Skeletal muscle tissue (tissue), 4 donors: ENCODE results near the gene ZNF681. TPM values are rescaled to one million over a fixed set of nuclear protein-coding genes. Genes with fewer than 3 reads are reported as not detected.
"Not testable (repeated sequence)": the region's sequence is repeated elsewhere in the genome, so short reads cannot be mapped to it uniquely, and the experiment has no call there.

ENCODE experiments used
- H3K27ac ChIP-seq: one replicate; pipeline ENCODE4 v1.7.0; 2013; ENCODE audit warnings: mild to moderate bottlenecking, low read depth, low read length, inconsistent platforms
- H3K27me3 ChIP-seq, 3 donors: one replicate each; pipeline ENCODE4 v1.7.0; 2013; ENCODE audit warnings: low read length in 3 of 3; ENCODE audit not compliant: control insufficient read depth in 3 of 3, insufficient read depth in 3 of 3
- H3K36me3 ChIP-seq, 3 donors: one replicate each; pipeline ENCODE4 v1.7.0; 2013; ENCODE audit warnings: low read length in 3 of 3; ENCODE audit not compliant: control insufficient read depth in 3 of 3, insufficient read depth in 3 of 3
- H3K4me1 ChIP-seq, 3 donors: one replicate each; pipeline ENCODE4 v1.7.0; 2013; ENCODE audit warnings: low read length in 3 of 3, mild to moderate bottlenecking in 3 of 3; ENCODE audit not compliant: control insufficient read depth in 3 of 3, insufficient read depth in 3 of 3
- H3K4me3 ChIP-seq, 3 donors: one replicate each; pipeline ENCODE4 v1.7.0; 2013; ENCODE audit warnings: low read length in 3 of 3
- H3K9ac ChIP-seq, 3 donors: one replicate each; pipeline ENCODE4 v1.7.0; 2013; ENCODE audit warnings: low read length in 3 of 3, mild to moderate bottlenecking in 3 of 3, moderate library complexity in 2 of 3, low read depth in 1 of 3
- H3K9me3 ChIP-seq, 3 donors: one replicate each; pipeline ENCODE4 v1.7.0; 2013; ENCODE audit warnings: low read length in 3 of 3; ENCODE audit not compliant: control insufficient read depth in 3 of 3
- total RNA-seq: library from RNA; depleted of rRNA; stranded (reverse); fragments of >200 nt; gene quantifications from one replicate; pipeline ENCODE4 v1.2.3, GENCODE V29; 2014
- donor health status: Osteomylitis.

The ZNF681 gene
- total RNA-seq, 1 donor from 2014 or later, result 1.6 TPM

- Histone ChIP-seq H3K9ac (no peak overlapping the region), H3K36me3 (no peaks in the 10 kb centered on the region), H3K4me3 (no peak overlapping the region), H3K4me1 (no peaks in the 10 kb centered on the region), H3K9me3 (no peaks in the 10 kb centered on the region), H3K27me3 (no peaks in the 10 kb centered on the region), H3K27ac (no peak overlapping the region)
These were observed 30.6 kb upstream of the ZNF681 start for GRCh38 chr19:23789246-23789645.

DNA sequence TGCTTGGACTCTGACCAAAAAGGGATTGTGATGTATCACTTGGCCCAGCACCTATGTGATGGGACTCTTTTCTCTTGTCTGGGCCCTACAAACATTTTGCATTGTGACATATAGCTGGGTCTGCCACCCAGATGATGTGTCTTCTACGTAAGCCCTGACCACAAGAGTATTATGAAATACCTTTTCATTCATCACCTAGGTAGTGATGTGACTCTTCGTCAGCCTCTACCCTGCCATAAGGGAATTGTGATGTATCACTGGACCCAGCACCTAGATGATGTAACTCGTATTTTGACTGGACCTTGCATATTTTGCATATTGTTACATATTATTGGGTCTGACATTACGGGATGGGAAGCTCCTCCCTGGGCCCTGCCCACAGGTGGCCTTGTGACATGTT lies 29.7 kb upstream of the ZNF681 start:
- Histone ChIP-seq H3K27me3 (no peaks in the 10 kb centered on the region), H3K27ac (no peak overlapping the region), H3K4me1 (no peaks in the 10 kb centered on the region), H3K4me3 (no peak overlapping the region), H3K9me3 (no peaks in the 10 kb centered on the region), H3K9ac (no peak overlapping the region), H3K36me3 (no peaks in the 10 kb centered on the region)

- Histone ChIP-seq H3K4me3 (no peak overlapping the region), H3K27me3 (no peaks in the 10 kb centered on the region), H3K4me1 (no peaks in the 10 kb centered on the region), H3K9ac (no peak overlapping the region), H3K9me3 (no peaks in the 10 kb centered on the region), H3K27ac (no peak overlapping the region), H3K36me3 (no peaks in the 10 kb centered on the region)
These were observed 28.4 kb upstream of the ZNF681 start for GRCh38 chr19:23787106-23787505.

DNA sequence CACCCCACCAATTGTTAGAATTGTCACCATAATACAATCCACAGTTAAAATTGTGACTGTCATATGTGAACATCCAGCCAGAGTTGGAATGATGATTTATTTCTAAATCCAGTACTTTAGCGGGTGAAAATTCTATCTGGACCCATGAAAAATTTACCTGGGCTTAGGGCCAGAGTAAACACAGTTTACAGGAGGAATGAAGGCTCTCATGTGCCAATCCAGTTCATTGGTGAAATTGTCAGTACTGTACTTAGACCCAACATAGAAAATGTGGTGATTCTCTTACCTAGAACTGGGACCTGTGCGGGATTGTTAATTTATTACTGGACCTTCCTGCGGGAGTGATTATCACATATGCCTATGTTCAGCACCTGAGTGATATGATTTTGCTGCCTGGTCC lies 27.3 kb upstream of the ZNF681 start:
- no peaks in the 10 kb centered on the region for H3K27me3 ChIP-seq
- no peaks in the 10 kb centered on the region for H3K36me3 ChIP-seq
- no peak overlapping the region for H3K9ac ChIP-seq
- H3K9me3 ChIP-seq, result no peaks in the 10 kb centered on the region
- no peak overlapping the region for H3K4me3 ChIP-seq
- no peaks in the 10 kb centered on the region for H3K4me1 ChIP-seq
- no peak overlapping the region for H3K27ac ChIP-seq

GRCh38 chr19:23784274-23784673 lies 25.6 kb upstream of the ZNF681 start:
- H3K4me1 ChIP-seq, result no peaks in the 10 kb centered on the region
- H3K36me3 ChIP-seq, result no peaks in the 10 kb centered on the region
- no peak overlapping the region for H3K27ac ChIP-seq
- H3K27me3 ChIP-seq, result no peaks in the 10 kb centered on the region
- H3K9me3 ChIP-seq, result peaks cover 0 to 2% (median 0%) of the 10 kb centered on the region in 3 donors
- H3K4me3 ChIP-seq, result no peak overlapping the region
- H3K9ac ChIP-seq, result no peak overlapping the region

- no peak overlapping the region for H3K4me3 ChIP-seq
- H3K9me3 ChIP-seq, result peaks cover 0 to 2% (median 0%) of the 10 kb centered on the region in 3 donors
- no peaks in the 10 kb centered on the region for H3K4me1 ChIP-seq
- no peak overlapping the region for H3K27ac ChIP-seq
- H3K27me3 ChIP-seq, result no peaks in the 10 kb centered on the region
- no peaks in the 10 kb centered on the region for H3K36me3 ChIP-seq
- no peak overlapping the region for H3K9ac ChIP-seq
These were observed 24.9 kb upstream of the ZNF681 start for GRCh38 chr19:23783636-23784035.

GRCh38 chr19:23779645-23780044 lies 21.0 kb upstream of the ZNF681 start:
- Histone ChIP-seq H3K36me3 (no peaks in the 10 kb centered on the region), H3K27me3 (no peaks in the 10 kb centered on the region)

DNA sequence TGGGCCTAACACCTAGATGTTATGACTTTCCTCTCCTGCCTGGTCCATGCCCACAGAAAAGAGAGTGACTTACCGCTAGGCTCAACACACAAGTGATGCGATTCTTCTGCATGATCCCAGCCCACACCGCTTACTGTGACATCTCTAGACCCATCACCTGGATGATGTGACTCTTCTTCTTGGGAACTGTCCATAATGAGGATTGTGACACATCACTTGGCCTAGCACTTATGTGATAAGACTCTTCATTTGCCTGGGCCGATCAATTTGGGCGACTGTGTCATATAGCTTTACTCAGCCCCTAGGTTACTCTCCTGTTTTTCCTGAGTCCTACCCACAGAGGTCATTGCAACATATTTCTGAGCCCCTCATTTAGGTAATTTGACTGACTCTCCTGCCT lies 19.9 kb upstream of the ZNF681 start:
- H3K36me3 ChIP-seq, result no peaks in the 10 kb centered on the region
- no peaks in the 10 kb centered on the region for H3K27me3 ChIP-seq
- no peaks in the 10 kb centered on the region for H3K4me1 ChIP-seq
- H3K9me3 ChIP-seq, result peaks cover 0 to 2% (median 0%) of the 10 kb centered on the region in 3 donors
- H3K4me3 ChIP-seq, result no peak overlapping the region
- no peak overlapping the region for H3K9ac ChIP-seq
- H3K27ac ChIP-seq, result no peak overlapping the region

More at GRCh38 chr19:23779645-23780044, 21.0 kb upstream of the ZNF681 start:
- H3K4me3 ChIP-seq, result no peak overlapping the region
- H3K27ac ChIP-seq, result no peak overlapping the region
- peaks cover 0 to 2% (median 0%) of the 10 kb centered on the region in 3 donors for H3K9me3 ChIP-seq
- no peaks in the 10 kb centered on the region for H3K4me1 ChIP-seq
- no peak overlapping the region for H3K9ac ChIP-seq

DNA sequence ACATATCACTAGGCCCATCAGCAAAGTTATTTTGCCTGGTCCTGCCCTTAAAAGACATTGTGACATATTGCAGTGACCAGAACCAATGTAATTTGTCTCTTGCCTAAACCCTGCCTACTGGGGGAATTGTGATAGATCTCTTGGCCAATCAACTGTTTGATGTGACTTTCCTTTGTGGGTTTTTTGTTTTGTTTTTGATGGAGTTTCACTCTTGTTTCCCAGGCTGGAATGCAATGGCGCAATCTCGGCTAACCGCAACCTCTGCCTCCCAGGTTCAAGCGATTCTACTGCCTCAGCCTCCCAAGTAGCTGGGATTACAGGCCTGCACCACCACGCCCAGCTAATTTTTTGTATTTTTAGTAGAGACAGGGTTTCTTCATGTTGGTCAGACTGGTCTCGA lies 19.3 kb upstream of the ZNF681 start:
- H3K9ac ChIP-seq, H3K4me3 ChIP-seq, H3K36me3 ChIP-seq, H3K4me1 ChIP-seq, H3K9me3 ChIP-seq, H3K27ac ChIP-seq, H3K27me3 ChIP-seq: not testable (repeated sequence)

DNA sequence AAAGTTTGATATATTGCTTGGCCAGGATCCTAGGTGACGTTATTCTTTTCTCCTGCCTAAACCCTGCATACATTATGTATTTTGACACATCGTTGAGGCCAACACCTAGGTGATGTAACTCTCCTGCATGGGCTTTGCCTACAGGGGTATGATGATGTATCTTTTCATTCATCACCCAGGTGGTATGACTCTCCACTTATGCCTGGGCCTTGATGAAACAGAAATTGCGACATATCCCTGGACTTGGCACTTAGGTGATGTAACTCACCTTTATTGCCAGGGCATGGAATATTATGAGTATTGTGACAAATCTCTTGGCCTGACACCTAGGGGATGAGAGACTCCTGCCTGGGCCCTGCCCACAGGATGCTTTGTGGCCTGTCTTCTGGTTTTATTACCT lies 18.5 kb upstream of the ZNF681 start:
- no peaks in the 10 kb centered on the region for H3K27me3 ChIP-seq
- no peaks in the 10 kb centered on the region for H3K4me1 ChIP-seq
- no peak overlapping the region for H3K27ac ChIP-seq
- H3K36me3 ChIP-seq, result no peaks in the 10 kb centered on the region
- H3K4me3 ChIP-seq, result no peak overlapping the region
- no peak overlapping the region for H3K9ac ChIP-seq
- peaks cover 0 to 2% (median 0%) of the 10 kb centered on the region in 3 donors for H3K9me3 ChIP-seq
